Activated T-cell treated with anti-CD3 and anti-CD28 coated beads, Interleukin-2, amount 50 U/mL, for 24 hours (primary cell): ENCODE measurements around the gene GSTA4.
"Not testable (repeated sequence)": the region's sequence is repeated elsewhere in the genome, so short reads cannot be mapped to it uniquely, and the experiment has no call there.

Source experiments
- DNase-seq: peaks from one replicate; pipeline ENCODE4 v3.0.0-alpha.2; 2020
- H3K27ac Mint-ChIP-seq: 2 replicates; pipeline ENCODE4 v1.8.0; 2020; ENCODE audit warnings: mild to moderate bottlenecking, mixed read lengths
- H3K27me3 Mint-ChIP-seq: 2 replicates; pipeline ENCODE4 v1.8.0; 2020; ENCODE audit warnings: mixed read lengths
- H3K36me3 Mint-ChIP-seq: 2 replicates; pipeline ENCODE4 v1.8.0; 2020; ENCODE audit warnings: low read depth, mixed read lengths
- H3K4me1 Mint-ChIP-seq: 2 replicates; pipeline ENCODE4 v1.8.0; 2020; ENCODE audit warnings: low read depth, mixed read lengths
- H3K4me3 Mint-ChIP-seq: 2 replicates; pipeline ENCODE4 v1.8.0; 2020; ENCODE audit warnings: mild to moderate bottlenecking, moderate library complexity, mixed read lengths
- H3K9me3 Mint-ChIP-seq: 2 replicates; pipeline ENCODE4 v1.8.0; 2020; ENCODE audit warnings: mixed read lengths

Gene GSTA4, protein sequence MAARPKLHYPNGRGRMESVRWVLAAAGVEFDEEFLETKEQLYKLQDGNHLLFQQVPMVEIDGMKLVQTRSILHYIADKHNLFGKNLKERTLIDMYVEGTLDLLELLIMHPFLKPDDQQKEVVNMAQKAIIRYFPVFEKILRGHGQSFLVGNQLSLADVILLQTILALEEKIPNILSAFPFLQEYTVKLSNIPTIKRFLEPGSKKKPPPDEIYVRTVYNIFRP

DNA sequence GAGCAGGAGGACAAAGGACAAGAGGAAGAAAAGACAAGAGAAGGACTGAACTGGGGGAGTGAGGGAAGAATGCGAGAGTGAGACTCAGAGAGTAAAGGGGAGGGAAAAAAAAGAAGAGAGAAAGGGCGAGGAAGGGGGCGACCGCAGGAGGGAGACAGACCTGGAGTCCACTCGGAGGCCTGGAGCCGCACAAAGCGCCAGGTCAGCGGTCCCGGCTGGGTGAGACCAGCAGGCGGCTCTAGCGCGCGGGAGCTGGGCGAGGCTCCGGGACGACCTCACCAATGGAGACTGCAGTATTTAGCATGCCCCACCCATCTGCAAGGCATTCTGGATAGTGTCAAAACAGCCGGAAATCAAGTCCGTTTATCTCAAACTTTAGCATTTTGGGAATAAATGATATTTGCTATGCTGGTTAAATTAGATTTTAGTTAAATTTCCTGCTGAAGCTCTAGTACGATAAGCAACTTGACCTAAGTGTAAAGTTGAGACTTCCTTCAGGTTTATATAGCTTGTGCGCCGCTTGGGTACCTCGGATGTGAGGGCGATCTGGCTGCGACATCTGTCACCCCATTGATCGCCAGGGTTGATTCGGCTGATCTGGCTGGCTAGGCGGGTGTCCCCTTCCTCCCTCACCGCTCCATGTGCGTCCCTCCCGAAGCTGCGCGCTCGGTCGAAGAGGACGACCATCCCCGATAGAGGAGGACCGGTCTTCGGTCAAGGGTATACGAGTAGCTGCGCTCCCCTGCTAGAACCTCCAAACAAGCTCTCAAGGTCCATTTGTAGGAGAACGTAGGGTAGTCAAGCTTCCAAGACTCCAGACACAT lies at the start of gene GSTA4:
GSTA4 (minus strand) TSS at position 196 of the 824 bp plus-strand sequence. CDS start 1,041 bp downstream, outside the sequence.
- Mint-ChIP-seq H3K4me3 (peak within 1 kb of the TSS; percentile 95), H3K36me3 (peaks cover 19% of the 10 kb centered on the region), H3K4me1 (peaks cover 54% of the 10 kb centered on the region), H3K27ac (peak within 1 kb of the TSS; percentile 100)
- peak; percentile 89 for DNase-seq
- not testable (repeated sequence) for H3K9me3 Mint-ChIP-seq, H3K27me3 Mint-ChIP-seq

DNA sequence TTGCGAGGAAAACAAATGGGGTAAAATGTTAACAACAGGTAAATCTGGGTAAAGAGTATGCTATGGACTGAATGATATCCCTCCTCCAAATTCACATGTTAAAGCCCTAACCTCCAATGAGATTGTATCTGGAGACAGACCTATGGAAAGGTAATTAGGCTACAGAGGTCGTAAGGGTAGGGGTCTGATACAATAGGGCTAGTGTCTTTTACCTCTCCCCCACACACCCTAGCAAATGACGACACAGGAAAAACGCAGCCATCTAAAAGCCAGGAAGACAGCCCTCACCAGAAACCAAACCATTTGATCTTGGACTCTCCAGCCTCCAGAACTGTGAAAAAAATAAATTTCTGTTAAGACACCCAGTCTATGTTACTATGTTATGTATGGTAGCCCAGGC lies 49.5 kb upstream of the GSTA4 start:
- H3K4me1 Mint-ChIP-seq, result peaks cover 23% of the 10 kb centered on the region

DNA sequence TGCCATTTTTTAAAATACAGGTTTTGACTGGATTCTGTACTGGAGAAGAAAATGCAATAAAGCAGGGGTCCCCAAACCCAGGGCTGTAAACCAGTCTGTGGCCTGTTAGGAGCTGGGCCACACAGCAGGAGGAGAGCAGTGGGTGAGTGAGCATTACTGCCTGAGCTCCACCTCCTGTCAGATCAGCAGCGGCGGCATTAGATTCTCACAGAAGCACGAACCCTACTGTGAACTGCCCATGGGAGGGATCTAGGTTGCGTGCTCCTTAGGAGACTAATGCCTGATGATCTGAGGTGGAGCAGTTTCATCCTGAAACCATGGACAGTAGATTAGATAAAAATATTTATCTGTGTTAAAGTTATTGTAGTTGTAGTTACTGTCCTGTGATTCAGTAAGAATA lies 49.0 kb upstream of the GSTA4 start:
- DNase-seq, result no peak
- H3K4me1 Mint-ChIP-seq, result peaks cover 18% of the 10 kb centered on the region

More for the DNA sequence above, 49.5 kb upstream of the GSTA4 start:
- Mint-ChIP-seq H3K9me3 (no peaks in the 10 kb centered on the region), H3K27ac (no peak overlapping the region), H3K36me3 (peaks cover 18% of the 10 kb centered on the region), H3K4me3 (no peak overlapping the region), H3K27me3 (no peaks in the 10 kb centered on the region)
- no peak for DNase-seq

DNA sequence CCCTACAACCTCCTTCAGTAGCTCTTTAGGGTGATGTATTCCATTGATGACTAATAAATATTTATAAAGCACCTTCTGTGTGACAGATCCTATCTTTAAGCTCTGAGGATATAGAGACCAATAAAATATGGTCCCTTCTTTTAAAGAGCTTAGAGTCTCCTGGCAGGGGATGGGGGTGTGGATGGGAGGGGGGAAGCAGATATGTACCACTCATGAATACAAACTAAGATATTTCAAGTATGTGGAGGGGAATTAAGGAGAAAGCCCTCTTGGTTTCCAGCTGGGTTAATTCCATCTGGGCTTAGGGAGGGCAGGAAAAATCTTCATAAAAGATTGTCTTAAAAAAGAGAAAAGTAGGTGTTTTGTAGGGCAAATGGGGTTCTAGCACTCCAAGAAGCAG lies 48.5 kb upstream of the GSTA4 start:
- peak overlapping the region; percentile 28 for H3K27ac Mint-ChIP-seq
- H3K4me3 Mint-ChIP-seq, result no peak overlapping the region
- H3K9me3 Mint-ChIP-seq, result no peaks in the 10 kb centered on the region
- peaks cover 28% of the 10 kb centered on the region for H3K36me3 Mint-ChIP-seq
- peaks cover 13% of the 10 kb centered on the region for H3K4me1 Mint-ChIP-seq
- no peaks in the 10 kb centered on the region for H3K27me3 Mint-ChIP-seq
- DNase-seq, result no peak

More for the DNA sequence above, 49.0 kb upstream of the GSTA4 start:
- H3K4me3 Mint-ChIP-seq, result no peak overlapping the region
- H3K36me3 Mint-ChIP-seq, result peaks cover 24% of the 10 kb centered on the region
- H3K9me3 Mint-ChIP-seq, result no peaks in the 10 kb centered on the region
- H3K27ac Mint-ChIP-seq, result no peak overlapping the region
- no peaks in the 10 kb centered on the region for H3K27me3 Mint-ChIP-seq

DNA sequence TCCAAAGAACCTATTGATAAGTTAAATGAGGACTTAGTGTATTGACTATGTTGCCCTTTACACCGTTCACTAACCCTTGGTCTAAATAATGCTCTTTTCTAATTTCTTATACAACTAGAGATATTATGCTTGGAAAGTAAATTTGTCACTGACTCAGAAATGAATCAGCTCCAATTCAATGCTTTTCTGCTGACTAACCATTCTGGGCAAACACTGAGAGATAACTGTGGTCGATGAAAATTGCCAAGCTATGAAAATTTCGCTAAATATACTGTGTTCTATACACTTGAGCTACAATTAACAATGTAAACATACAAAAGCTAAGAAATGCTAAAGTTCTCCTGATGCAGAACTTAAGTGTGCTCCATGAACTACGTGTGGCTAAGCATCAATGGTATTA lies 47.0 kb upstream of the GSTA4 start:
- DNase-seq, result no peak
- H3K9me3 Mint-ChIP-seq, result no peaks in the 10 kb centered on the region
- H3K36me3 Mint-ChIP-seq, result peaks cover 28% of the 10 kb centered on the region
- peaks cover 3% of the 10 kb centered on the region for H3K4me1 Mint-ChIP-seq
- H3K4me3 Mint-ChIP-seq, result no peak overlapping the region
- H3K27me3 Mint-ChIP-seq, result no peaks in the 10 kb centered on the region
- H3K27ac Mint-ChIP-seq, result no peak overlapping the region

DNA sequence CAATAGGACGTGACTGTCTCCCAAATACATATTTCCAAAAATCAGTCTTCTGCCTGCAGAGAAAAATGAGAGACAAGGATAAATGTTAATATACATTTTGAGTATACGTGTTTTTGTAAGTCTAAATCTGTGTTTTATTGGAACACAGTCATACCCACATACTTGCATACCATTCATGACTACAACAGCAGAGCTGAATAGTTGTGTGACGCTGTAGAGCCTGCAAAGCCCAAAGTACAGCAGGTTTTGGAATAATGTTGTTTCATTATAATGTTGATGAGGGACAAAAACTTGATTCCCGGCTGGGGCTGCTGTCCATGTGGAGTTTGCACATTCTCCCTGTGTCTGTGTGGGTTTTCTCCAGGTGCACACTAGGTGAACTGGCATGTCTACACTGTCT lies 46.3 kb upstream of the GSTA4 start:
- no peak overlapping the region for H3K4me3 Mint-ChIP-seq
- H3K9me3 Mint-ChIP-seq, result no peaks in the 10 kb centered on the region
- peaks cover 32% of the 10 kb centered on the region for H3K36me3 Mint-ChIP-seq
- H3K4me1 Mint-ChIP-seq, result peaks cover 3% of the 10 kb centered on the region
- no peak for DNase-seq
- H3K27ac Mint-ChIP-seq, result no peak overlapping the region
- H3K27me3 Mint-ChIP-seq, result no peaks in the 10 kb centered on the region

DNA sequence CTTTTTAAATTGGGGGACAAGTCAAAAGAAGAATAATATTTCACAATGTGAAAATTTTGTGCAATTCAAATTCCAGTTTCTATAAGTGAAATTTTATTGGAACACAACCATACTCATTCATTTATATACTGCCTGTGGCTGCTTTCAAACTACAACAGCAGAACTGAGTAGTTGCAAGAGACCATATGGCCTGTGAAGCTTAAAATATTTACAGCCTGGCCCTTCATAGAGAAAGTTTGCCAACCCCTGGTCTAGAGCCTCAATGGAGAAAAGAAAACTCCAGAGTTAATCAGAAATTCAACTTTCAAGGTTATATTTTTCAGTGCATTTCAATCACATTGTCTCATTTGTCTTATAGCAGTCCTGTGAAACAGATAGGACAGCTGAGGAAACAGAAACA lies 43.5 kb upstream of the GSTA4 start:
- Mint-ChIP-seq H3K36me3 (peaks cover 42% of the 10 kb centered on the region), H3K4me1 (peaks cover 3% of the 10 kb centered on the region), H3K4me3 (no peak overlapping the region), H3K27ac (no peak overlapping the region), H3K9me3 (no peaks in the 10 kb centered on the region), H3K27me3 (no peaks in the 10 kb centered on the region)
- no peak for DNase-seq

DNA sequence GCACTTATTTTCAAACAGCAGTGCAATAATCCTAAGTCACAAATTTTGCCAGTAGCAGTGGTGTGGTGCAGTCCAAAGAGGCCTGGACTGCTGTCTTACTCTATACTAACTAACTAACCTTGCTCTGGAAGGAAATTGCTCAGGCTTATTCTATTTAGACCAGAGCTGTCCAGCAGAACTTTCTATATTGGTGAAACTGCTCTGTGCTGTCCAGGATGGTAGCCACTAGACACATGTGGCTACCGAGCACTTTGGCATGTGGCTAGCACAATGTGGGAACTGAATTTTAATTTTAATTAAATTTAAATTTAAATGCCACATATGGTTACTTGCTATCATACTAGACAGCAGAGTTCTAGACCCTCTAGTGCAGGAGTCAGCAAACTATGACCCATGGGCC lies 43.1 kb upstream of the GSTA4 start:
- H3K36me3 Mint-ChIP-seq, result peaks cover 46% of the 10 kb centered on the region
- H3K27me3 Mint-ChIP-seq, result no peaks in the 10 kb centered on the region
- H3K9me3 Mint-ChIP-seq, result no peaks in the 10 kb centered on the region
- H3K4me3 Mint-ChIP-seq, result no peak overlapping the region
- DNase-seq, result no peak
- peaks cover 3% of the 10 kb centered on the region for H3K4me1 Mint-ChIP-seq
- no peak overlapping the region for H3K27ac Mint-ChIP-seq

DNA sequence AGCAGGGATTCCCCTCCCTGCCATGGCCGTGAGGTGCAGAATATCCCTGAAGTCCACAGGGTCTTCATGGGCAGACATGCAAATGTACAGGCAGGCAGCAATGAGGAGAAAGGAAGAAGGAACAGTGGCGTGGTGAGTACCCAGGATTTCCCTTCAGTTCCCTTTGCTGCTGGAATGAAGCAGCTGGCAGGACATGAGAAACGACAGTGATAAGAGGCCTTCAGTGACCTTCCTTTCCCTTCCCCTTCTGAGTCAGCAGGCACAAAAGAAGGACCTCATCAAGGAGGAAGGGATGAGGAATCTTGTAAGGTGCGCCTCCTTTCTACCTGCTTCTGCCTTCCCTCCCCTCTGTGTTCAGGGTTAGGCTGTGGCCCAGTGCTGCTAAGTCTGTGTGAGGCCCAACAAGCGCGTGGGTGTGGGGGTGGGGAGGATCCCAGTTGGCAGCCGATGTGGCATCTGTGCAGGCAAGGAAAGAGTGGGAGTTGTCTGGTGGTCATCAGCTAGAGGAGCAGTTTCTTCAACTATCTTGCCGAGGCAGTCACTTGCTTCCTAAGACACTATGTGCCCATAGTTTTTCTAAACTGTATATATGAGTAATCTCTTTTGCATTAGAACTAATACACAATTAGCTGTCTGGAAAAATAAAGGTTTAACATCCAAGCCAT lies 40.6 kb upstream of the GSTA4 start:
- no peak for DNase-seq
- peaks cover 56% of the 10 kb centered on the region for H3K36me3 Mint-ChIP-seq
- no peak overlapping the region for H3K27ac Mint-ChIP-seq
- no peaks in the 10 kb centered on the region for H3K27me3 Mint-ChIP-seq
- H3K4me3 Mint-ChIP-seq, result no peak overlapping the region
- H3K9me3 Mint-ChIP-seq, result no peaks in the 10 kb centered on the region
- H3K4me1 Mint-ChIP-seq, result no peaks in the 10 kb centered on the region

DNA sequence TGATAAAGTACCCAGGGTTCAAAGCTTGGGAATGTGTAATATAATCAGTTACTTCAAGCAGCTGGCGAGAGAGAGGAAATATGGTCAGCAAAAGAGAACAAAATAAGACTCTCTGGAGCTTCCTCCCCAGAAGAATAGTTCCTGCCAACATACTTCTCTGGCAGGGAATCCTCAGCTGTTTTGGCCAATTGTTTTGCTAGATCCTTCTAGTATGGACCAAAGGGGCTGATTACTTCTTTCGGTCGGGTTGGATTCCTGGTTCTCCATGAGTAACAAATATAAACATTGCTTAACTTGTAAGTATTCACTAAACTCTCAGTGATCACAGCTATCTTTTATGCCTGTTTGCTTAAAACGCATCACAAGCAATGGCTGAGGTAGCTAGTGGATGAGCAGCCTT lies 38.7 kb upstream of the GSTA4 start:
- Mint-ChIP-seq H3K9me3 (no peaks in the 10 kb centered on the region), H3K4me3 (no peak overlapping the region), H3K27ac (no peak overlapping the region), H3K36me3 (peaks cover 53% of the 10 kb centered on the region), H3K27me3 (no peaks in the 10 kb centered on the region), H3K4me1 (peaks cover 8% of the 10 kb centered on the region)
- no peak for DNase-seq

DNA sequence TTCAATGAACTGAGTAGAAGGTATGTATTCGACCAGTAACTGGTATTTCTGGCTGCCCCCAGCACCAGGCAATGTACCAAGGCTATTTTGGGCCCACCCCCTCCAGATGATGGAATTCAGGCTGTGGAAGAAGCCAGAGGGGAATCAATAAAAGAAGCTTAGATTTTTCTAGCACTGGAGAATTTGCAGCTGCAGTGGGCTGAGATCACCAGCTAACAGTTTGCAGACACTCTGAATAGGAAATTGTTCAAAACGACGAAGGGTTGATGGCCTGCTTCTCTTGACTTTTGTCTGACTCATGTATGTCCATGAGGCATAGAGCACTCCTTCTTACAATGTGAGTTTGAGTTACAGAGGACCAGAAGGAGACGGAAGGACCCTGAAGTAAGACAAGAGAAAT lies 37.8 kb upstream of the GSTA4 start:
- H3K9me3 Mint-ChIP-seq, result no peaks in the 10 kb centered on the region
- H3K4me1 Mint-ChIP-seq, result peaks cover 13% of the 10 kb centered on the region
- no peak overlapping the region for H3K27ac Mint-ChIP-seq
- H3K27me3 Mint-ChIP-seq, result no peaks in the 10 kb centered on the region
- no peak for DNase-seq
- no peak overlapping the region for H3K4me3 Mint-ChIP-seq
- H3K36me3 Mint-ChIP-seq, result peaks cover 59% of the 10 kb centered on the region

DNA sequence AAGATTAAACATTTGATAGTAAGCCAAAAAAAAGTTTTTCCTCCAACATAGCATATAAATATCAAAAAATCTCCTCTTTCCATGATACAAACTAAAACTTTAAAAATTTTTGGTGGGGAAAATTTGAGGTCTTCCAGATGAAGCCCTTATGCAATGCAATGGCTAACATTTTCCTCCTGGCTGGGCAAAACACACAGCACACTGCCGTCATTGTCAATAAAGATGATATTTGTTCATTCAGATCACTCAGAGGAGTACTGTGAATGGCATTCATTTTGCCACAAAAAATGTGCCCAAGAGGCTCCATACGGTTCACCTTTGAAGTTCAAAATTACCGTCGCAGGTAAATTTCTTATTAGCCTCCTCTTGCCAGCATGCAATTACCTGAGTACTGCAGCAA lies 36.2 kb upstream of the GSTA4 start:
- Mint-ChIP-seq H3K36me3 (peaks cover 64% of the 10 kb centered on the region), H3K27me3 (no peaks in the 10 kb centered on the region), H3K9me3 (no peaks in the 10 kb centered on the region), H3K27ac (no peak overlapping the region), H3K4me1 (peaks cover 25% of the 10 kb centered on the region), H3K4me3 (no peak overlapping the region)
- DNase-seq, result no peak

DNA sequence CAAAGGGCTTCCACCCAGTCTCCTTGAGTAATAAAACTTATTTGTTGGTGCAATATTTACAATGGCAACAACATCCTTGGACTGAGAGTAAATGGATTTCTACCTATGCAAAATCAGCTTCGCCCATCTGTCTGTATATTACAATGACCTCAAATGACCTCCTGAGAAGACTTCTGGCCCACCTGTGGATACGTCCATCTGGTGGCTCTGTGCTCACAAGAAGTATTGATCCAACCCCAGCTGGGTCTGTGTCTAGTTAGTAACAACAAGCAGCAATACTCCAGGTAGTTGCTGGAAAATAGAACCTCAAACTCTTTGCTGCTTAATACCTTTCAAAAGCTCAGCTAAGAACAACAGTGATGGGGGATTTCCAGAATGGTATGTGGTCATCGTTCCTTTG lies 34.7 kb upstream of the GSTA4 start:
- Mint-ChIP-seq H3K4me3 (no peak overlapping the region), H3K36me3 (peaks cover 63% of the 10 kb centered on the region), H3K9me3 (no peaks in the 10 kb centered on the region), H3K27ac (peak overlapping the region; percentile 77), H3K27me3 (no peaks in the 10 kb centered on the region), H3K4me1 (peaks cover 28% of the 10 kb centered on the region)
- DNase-seq, result no peak

DNA sequence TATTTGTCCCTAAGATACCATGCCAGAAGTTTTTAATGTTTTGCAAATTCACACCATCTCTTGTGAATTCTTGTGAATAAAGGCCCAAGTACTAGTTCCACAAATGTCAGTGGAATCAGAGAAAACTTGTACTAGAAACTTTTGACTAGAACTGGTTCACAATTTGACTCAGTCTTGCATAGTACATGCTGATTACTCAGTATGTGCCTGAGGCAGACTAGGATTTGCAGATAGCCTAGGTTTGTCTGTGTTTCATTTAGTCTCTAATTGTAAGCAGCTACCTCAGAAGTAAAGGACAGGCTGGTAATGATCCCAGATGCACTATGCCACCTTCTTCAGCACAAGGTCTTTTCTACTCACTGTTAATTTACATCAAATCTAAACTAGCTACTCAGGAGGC lies 34.2 kb upstream of the GSTA4 start:
- H3K27ac Mint-ChIP-seq, result peak overlapping the region; percentile 77
- H3K4me3 Mint-ChIP-seq, result no peak overlapping the region
- no peaks in the 10 kb centered on the region for H3K9me3 Mint-ChIP-seq
- H3K36me3 Mint-ChIP-seq, result peaks cover 60% of the 10 kb centered on the region
- peaks cover 30% of the 10 kb centered on the region for H3K4me1 Mint-ChIP-seq
- no peak for DNase-seq
- no peaks in the 10 kb centered on the region for H3K27me3 Mint-ChIP-seq

DNA sequence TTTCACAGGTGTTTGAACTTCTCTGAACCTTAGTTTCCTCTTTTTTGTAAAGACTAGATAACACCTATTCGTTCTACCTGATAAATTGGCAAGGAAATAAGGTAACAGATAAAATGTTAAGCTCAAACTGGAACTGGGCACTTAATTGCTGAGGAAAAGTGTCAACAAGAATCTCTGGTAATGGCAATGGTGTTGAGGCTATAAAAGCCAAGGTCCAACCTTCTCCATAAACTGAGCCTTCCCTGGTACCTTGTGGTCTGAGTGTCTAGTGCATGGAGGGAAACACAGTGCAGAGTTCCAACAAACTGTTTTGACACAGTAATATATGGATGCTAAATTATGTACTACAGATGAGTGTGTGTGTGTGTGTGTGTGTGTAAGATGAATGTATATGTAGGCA lies 33.4 kb upstream of the GSTA4 start:
- Mint-ChIP-seq H3K27ac (peak overlapping the region; percentile 26), H3K27me3 (no peaks in the 10 kb centered on the region), H3K9me3 (no peaks in the 10 kb centered on the region), H3K36me3 (peaks cover 58% of the 10 kb centered on the region), H3K4me3 (no peak overlapping the region), H3K4me1 (peaks cover 32% of the 10 kb centered on the region)
- no peak for DNase-seq
